Measurements from ENCODE around the gene CFAP73. TPM values are rescaled to one million over a fixed set of nuclear protein-coding genes. Genes with fewer than 3 reads are reported as not detected.

The CFAP73 gene
- total RNA-seq, 1 experiment from 2014 or later, result 0.23 TPM

DNA sequence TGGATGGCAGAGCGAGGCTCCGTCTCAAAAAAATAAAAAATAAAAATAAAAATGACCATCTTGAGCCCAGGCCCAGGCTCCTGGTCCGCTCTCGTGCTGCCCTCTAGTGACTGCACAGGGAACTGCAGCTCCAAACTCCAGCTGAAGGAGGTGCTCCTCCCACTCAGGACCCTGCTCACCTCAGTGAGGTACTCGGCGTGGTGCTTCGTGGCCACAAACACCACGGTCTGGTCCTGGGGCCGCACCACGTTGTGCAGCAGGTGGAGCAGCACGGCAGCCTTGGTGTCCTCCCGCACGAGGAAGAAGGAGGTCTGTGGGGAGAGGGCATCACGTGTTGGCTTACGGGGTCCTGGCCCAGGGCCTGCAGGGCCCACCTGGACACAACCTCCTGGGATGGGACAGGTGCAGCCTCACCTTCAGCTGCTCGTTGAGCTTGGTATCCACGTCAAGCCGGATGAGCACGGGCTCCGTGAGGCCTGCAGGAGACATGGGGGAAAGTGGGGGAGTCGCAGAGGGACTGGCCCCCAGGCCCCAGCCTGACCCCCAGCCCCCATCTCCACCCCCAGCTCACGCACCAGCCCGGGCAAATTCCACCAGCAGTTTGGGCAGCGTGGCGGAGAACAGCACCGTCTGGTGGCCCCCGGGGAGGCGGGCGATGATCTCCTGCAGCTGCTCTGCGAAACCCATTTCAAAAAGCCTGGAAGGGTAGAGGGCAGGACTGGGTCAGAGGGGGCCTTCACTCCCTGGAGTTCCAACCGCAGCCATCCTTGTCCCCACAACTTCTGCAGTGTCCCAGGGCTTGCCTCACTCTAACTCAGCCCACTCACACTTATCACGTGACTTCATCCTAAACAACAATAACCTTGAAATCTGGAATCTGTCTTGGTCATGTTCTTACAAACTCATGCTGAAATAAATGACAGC, 25.2 kb downstream of the CFAP73 start:
- POLR2A ChIA-PET, result no interaction called here
- TF ChIP-seq, protein P1, sequence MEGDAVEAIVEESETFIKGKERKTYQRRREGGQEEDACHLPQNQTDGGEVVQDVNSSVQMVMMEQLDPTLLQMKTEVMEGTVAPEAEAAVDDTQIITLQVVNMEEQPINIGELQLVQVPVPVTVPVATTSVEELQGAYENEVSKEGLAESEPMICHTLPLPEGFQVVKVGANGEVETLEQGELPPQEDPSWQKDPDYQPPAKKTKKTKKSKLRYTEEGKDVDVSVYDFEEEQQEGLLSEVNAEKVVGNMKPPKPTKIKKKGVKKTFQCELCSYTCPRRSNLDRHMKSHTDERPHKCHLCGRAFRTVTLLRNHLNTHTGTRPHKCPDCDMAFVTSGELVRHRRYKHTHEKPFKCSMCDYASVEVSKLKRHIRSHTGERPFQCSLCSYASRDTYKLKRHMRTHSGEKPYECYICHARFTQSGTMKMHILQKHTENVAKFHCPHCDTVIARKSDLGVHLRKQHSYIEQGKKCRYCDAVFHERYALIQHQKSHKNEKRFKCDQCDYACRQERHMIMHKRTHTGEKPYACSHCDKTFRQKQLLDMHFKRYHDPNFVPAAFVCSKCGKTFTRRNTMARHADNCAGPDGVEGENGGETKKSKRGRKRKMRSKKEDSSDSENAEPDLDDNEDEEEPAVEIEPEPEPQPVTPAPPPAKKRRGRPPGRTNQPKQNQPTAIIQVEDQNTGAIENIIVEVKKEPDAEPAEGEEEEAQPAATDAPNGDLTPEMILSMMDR (IDR thresholded peaks at IDR 0.05; ENCODE audit: insufficient read depth in 1 of 2, low read depth in 1 of 2, low read length in 1 of 2, severe bottlenecking in 1 of 2, unreplicated experiment in 1 of 2), result peak; percentile 91 to 96
- no peaks in the 10 kb centered on the region for H3K9me3 ChIP-seq
- H3K27me3 ChIP-seq (replicated peaks; ENCODE audit: control insufficient read depth, insufficient read depth, low read length), result no peaks in the 10 kb centered on the region
- Mint-ChIP-seq H3K4me1 (ENCODE audit: low read depth, unreplicated experiment) (no peaks in the 10 kb centered on the region), H3K36me3 (ENCODE audit: insufficient read depth, unreplicated experiment) (peaks cover 84% of the 10 kb centered on the region), H3K27ac (ENCODE audit: unreplicated experiment) (peak overlapping the region; percentile 48), H3K4me3 (ENCODE audit: unreplicated experiment) (no peak overlapping the region), H3K9me3 (ENCODE audit: unreplicated experiment) (no peaks in the 10 kb centered on the region), H3K27me3 (ENCODE audit: insufficient read depth, unreplicated experiment) (no peaks in the 10 kb centered on the region)
- CTCF ChIA-PET, result interaction anchor here (0.6 to 1.2 kb wide), 7 partner anchors 10 to 182 kb away, joined by 3 to 15 read pairs (median 3); partner anchors contain the start of genes DDX54, RITA1 and SLC8B1
- peak; percentile 74 to 83 for DNase-seq
- intact Hi-C loops (cut with micrococcal nuclease; ENCODE audit: unreplicated experiment), result loop anchor here (1.0 kb wide), 1 partner anchor 126 kb away; no protein-coding TSS in a partner anchor
- H3K4me1 ChIP-seq, result no peaks in the 10 kb centered on the region
- H3K4me3 ChIP-seq (ENCODE audit: low read depth, low read length), result no peak overlapping the region
- BruUV-seq (replicated peaks), result no TSS peak
- peaks cover 8% of the 10 kb centered on the region for H3K36me3 ChIP-seq (ENCODE audit: control insufficient read depth, insufficient read depth, low read length)

DNA sequence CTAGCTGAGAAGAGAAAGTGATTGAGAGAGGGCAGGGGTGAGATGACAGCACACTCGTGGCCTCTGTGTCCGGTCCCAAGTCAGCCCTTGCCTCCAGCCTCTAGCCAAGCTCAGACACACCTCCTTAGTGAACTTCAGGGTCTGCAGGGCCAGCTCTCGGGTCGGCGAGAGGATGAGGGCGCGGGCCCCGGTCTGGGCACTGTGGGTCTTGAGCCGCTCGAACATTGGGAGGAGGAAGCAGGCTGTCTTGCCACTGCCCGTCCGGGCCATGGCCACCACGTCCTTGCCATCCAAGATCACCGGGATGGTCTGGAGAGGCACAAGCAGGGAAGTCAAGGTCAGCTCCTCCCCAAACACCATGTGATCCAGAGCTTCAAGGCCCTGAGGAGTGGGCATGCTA, 29.5 kb downstream of the CFAP73 start:
- Mint-ChIP-seq H3K4me1 (ENCODE audit: low read depth, unreplicated experiment) (no peaks in the 10 kb centered on the region), H3K4me3 (ENCODE audit: unreplicated experiment) (no peak overlapping the region), H3K9me3 (ENCODE audit: unreplicated experiment) (no peaks in the 10 kb centered on the region), H3K27me3 (ENCODE audit: insufficient read depth, unreplicated experiment) (no peaks in the 10 kb centered on the region), H3K36me3 (ENCODE audit: insufficient read depth, unreplicated experiment) (peaks cover 69% of the 10 kb centered on the region), H3K27ac (ENCODE audit: unreplicated experiment) (no peak overlapping the region)
- no TSS peak for BruUV-seq (replicated peaks)
- H3K36me3 ChIP-seq (ENCODE audit: control insufficient read depth, insufficient read depth, low read length), result peaks cover 3% of the 10 kb centered on the region
- intact Hi-C loops (cut with micrococcal nuclease; ENCODE audit: unreplicated experiment), result no loop called here
- DNase-seq, result no peak
- ChIA-PET CTCF (no interaction called here), POLR2A (no interaction called here)
- H3K4me3 ChIP-seq (ENCODE audit: low read depth, low read length), result no peak overlapping the region
- H3K9me3 ChIP-seq, result no peaks in the 10 kb centered on the region
- TF ChIP-seq, protein P1 (IDR thresholded peaks at IDR 0.05; ENCODE audit: insufficient read depth in 1 of 2, low read depth in 1 of 2, low read length in 1 of 2, severe bottlenecking in 1 of 2, unreplicated experiment in 1 of 2), result no peak
- no peaks in the 10 kb centered on the region for H3K27me3 ChIP-seq (replicated peaks; ENCODE audit: control insufficient read depth, insufficient read depth, low read length)
- no peaks in the 10 kb centered on the region for H3K4me1 ChIP-seq

DNA sequence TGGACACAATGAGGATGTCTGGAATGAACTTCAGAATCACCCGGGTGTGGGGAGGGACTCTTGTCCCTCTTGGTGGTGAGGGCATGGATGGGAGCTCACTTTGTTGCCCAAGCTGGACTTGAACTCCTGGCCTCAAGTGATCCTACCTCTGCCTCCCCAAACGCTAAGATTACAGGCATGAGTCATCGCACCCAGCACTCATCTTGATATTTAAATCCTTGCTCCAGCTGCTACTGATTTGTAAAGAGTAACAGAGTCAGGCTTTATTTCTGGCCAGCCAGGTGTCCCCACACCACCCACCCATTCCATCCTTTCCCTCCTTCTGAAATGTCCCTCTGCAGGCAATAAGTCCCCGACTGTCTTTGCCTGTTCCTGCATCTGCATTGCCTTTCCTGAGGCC, 30.8 kb downstream of the CFAP73 start:
- no peak overlapping the region for H3K4me3 ChIP-seq (ENCODE audit: low read depth, low read length)
- Mint-ChIP-seq H3K4me1 (ENCODE audit: low read depth, unreplicated experiment) (no peaks in the 10 kb centered on the region), H3K4me3 (ENCODE audit: unreplicated experiment) (no peak overlapping the region), H3K27me3 (ENCODE audit: insufficient read depth, unreplicated experiment) (no peaks in the 10 kb centered on the region), H3K9me3 (ENCODE audit: unreplicated experiment) (no peaks in the 10 kb centered on the region), H3K27ac (ENCODE audit: unreplicated experiment) (no peak overlapping the region), H3K36me3 (ENCODE audit: insufficient read depth, unreplicated experiment) (peaks cover 69% of the 10 kb centered on the region)
- intact Hi-C loops (cut with micrococcal nuclease; ENCODE audit: unreplicated experiment), result no loop called here
- ChIA-PET CTCF (no interaction called here), POLR2A (no interaction called here)
- no peaks in the 10 kb centered on the region for H3K4me1 ChIP-seq
- BruUV-seq (replicated peaks), result no TSS peak
- peaks cover 3% of the 10 kb centered on the region for H3K36me3 ChIP-seq (ENCODE audit: control insufficient read depth, insufficient read depth, low read length)
- no peaks in the 10 kb centered on the region for H3K27me3 ChIP-seq (replicated peaks; ENCODE audit: control insufficient read depth, insufficient read depth, low read length)
- no peaks in the 10 kb centered on the region for H3K9me3 ChIP-seq
- TF ChIP-seq, protein P1 (IDR thresholded peaks at IDR 0.05; ENCODE audit: insufficient read depth in 1 of 2, low read depth in 1 of 2, low read length in 1 of 2, severe bottlenecking in 1 of 2, unreplicated experiment in 1 of 2), result no peak
- no peak for DNase-seq
